HEK293 (cell line): Measurements from ENCODE around the gene STAC.

Experiments
- CTCF ChIA-PET: fragments of 350-600 bp; formaldehyde crosslinking; extraction: SDS; loops from one replicate; lab custom pipeline; 2021; ENCODE audit warnings: antibody characterized with exemption; lab: Yijun Ruan, JAX
- POLR2A ChIA-PET: fragments of 300-600 bp; formaldehyde crosslinking; extraction: SDS; loops from one replicate; lab custom pipeline; 2020; ENCODE audit warnings: antibody characterized with exemption, inconsistent platforms; lab: Yijun Ruan, JAX
- H3K27ac ChIP-seq: fragments of 200-500 bp; sonication (Bioruptor generic); 2 replicates; pipeline ENCODE4 v1.5.1; 2014; ENCODE audit warnings: low read depth, low read length, control low read depth, inconsistent platforms; ENCODE audit errors: extremely low read depth
- H3K36me3 ChIP-seq, 2 experiments: fragments of 200-500 bp in 1 of 2; sonication (Bioruptor generic) in 1 of 2; 1 replicate in 1 of 2; 2 replicates in 1 of 2; pipeline ENCODE4 v1.5.1; 2014 to 2017; ENCODE audit warnings: inconsistent platforms in 2 of 2, low read length in 2 of 2; ENCODE audit not compliant: control insufficient read depth in 2 of 2, insufficient read depth in 1 of 2
- H3K4me1 ChIP-seq: fragments of 200-500 bp; sonication (Bioruptor generic); 2 replicates; pipeline ENCODE4 v1.5.1; 2014; ENCODE audit warnings: mild to moderate bottlenecking, low read length, inconsistent platforms; ENCODE audit not compliant: control insufficient read depth, insufficient read depth
- H3K4me3 ChIP-seq: 2 replicates; pipeline ENCODE4 v1.5.1; 2011; ENCODE audit warnings: low read depth, mild to moderate bottlenecking, control low read depth, low read length, moderate library complexity
- H3K9me3 ChIP-seq: fragments of 200-500 bp; sonication (Bioruptor generic); 2 replicates; pipeline ENCODE4 v1.5.1; 2014; ENCODE audit warnings: low read depth, low read length, inconsistent platforms; ENCODE audit not compliant: control insufficient read depth, insufficient read depth
- GLI2 ChIP-seq: fragments of 450-650 bp; formaldehyde crosslinking; IDR thresholded peaks from 2 replicates; pipeline ENCODE4; 2017; ENCODE audit warnings: missing biosample characterization, missing genetic modification characterization, low read depth, borderline replicate concordance
- INSM2 ChIP-seq: fragments of 450-650 bp; formaldehyde crosslinking; IDR thresholded peaks from 2 replicates; pipeline ENCODE4 v1.5.1; 2016; ENCODE audit warnings: missing biosample characterization, missing genetic modification characterization
- KLF1 ChIP-seq: fragments of 450-650 bp; formaldehyde crosslinking; IDR thresholded peaks from 2 replicates; pipeline ENCODE4 v1.5.1; 2016; ENCODE audit warnings: missing biosample characterization, missing genetic modification characterization
- MZF1 ChIP-seq: fragments of 450-650 bp; formaldehyde crosslinking; IDR thresholded peaks from 2 replicates; pipeline ENCODE4 v1.5.1; 2017; ENCODE audit warnings: missing biosample characterization, missing genetic modification characterization, borderline replicate concordance
- PBX3 ChIP-seq: sonication (generic); formaldehyde crosslinking; IDR thresholded peaks from 2 replicates; pipeline ENCODE4 v1.8.1; 2022; ENCODE audit warnings: mild to moderate bottlenecking, moderate library complexity, missing genetic modification reagents
- PRDM2 ChIP-seq: fragments of 450-650 bp; formaldehyde crosslinking; IDR thresholded peaks from 2 replicates; pipeline ENCODE4 v1.5.1; 2016; ENCODE audit warnings: missing biosample characterization, missing genetic modification characterization, borderline replicate concordance
- ZBTB10 ChIP-seq: fragments of 450-650 bp; formaldehyde crosslinking; IDR thresholded peaks from 2 replicates; pipeline ENCODE4 v1.5.1; 2016; ENCODE audit warnings: missing biosample characterization, missing genetic modification characterization
- ZBTB26 ChIP-seq: fragments of 450-650 bp; formaldehyde crosslinking; optimal IDR thresholded peaks from 2 replicates; pipeline ENCODE3; 2016; ENCODE audit warnings: missing biosample characterization, mild to moderate bottlenecking, missing genetic modification characterization
- ZBTB49 ChIP-seq: fragments of 450-650 bp; formaldehyde crosslinking; IDR thresholded peaks from 2 replicates; pipeline ENCODE4 v1.5.1; 2016; ENCODE audit warnings: missing biosample characterization, missing genetic modification characterization, low read depth
- ZNF133 ChIP-seq: fragments of 450-650 bp; formaldehyde crosslinking; IDR thresholded peaks from 2 replicates; pipeline ENCODE4 v1.5.1; 2016; ENCODE audit warnings: missing biosample characterization, missing genetic modification characterization
- ZNF350 ChIP-seq: fragments of 450-650 bp; formaldehyde crosslinking; IDR thresholded peaks from 2 replicates; pipeline ENCODE4 v1.5.0; 2017; ENCODE audit warnings: missing biosample characterization, mild to moderate bottlenecking, missing genetic modification characterization
- ZNF354C ChIP-seq: fragments of 450-650 bp; formaldehyde crosslinking; IDR thresholded peaks from 2 replicates; pipeline ENCODE4 v1.5.1; 2016; ENCODE audit warnings: missing biosample characterization, missing genetic modification characterization, low read depth, borderline replicate concordance
- ZNF501 ChIP-seq: fragments of 450-650 bp; formaldehyde crosslinking; IDR thresholded peaks from 2 replicates; pipeline ENCODE4 v1.5.1; 2016; ENCODE audit warnings: missing biosample characterization, missing genetic modification characterization
- ZNF596 ChIP-seq: fragments of 450-650 bp; IDR thresholded peaks from 2 replicates; pipeline ENCODE4 v1.5.0; 2018; ENCODE audit warnings: missing biosample characterization, mild to moderate bottlenecking, missing genetic modification characterization, moderate library complexity
- ZNF624 ChIP-seq: fragments of 450-650 bp; formaldehyde crosslinking; IDR thresholded peaks from 2 replicates; pipeline ENCODE4 v1.5.1; 2017; ENCODE audit warnings: missing biosample characterization, missing genetic modification characterization

The STAC gene

GRCh38 chr3:36455406-36455805 lies 75.1 kb downstream of the STAC start (continued):
- no peak for TF ChIP-seq MZF1 (tag by site-specific recombination)
- TF ChIP-seq, all 188 proteins: peak for 0

- CTCF ChIA-PET: no interaction called here
- POLR2A ChIA-PET: no interaction called here
- Histone ChIP-seq H3K4me3 (no peak overlapping the region), H3K27ac (no peak overlapping the region), H3K9me3 (no peaks in the 10 kb centered on the region), H3K36me3 (no peaks in the 10 kb centered on the region), H3K4me1 (no peaks in the 10 kb centered on the region)
- TF ChIP-seq PBX3: no peak
- TF ChIP-seq ZNF624 (tag by site-specific recombination): no peak
- TF ChIP-seq INSM2: no peak
- no peak for TF ChIP-seq ZBTB26 (tag by site-specific recombination)
- no peak for TF ChIP-seq ZNF501 (tag by site-specific recombination)
- no peak for TF ChIP-seq ZBTB10 (tag by site-specific recombination)
- no peak for TF ChIP-seq ZNF350 (tag by site-specific recombination)
- no peak for TF ChIP-seq PRDM2 (tag by site-specific recombination)
- no peak for TF ChIP-seq ZNF596
These were observed 76.5 kb downstream of the STAC start for GRCh38 chr3:36456784-36457183.

- H3K27ac ChIP-seq: no peak overlapping the region
- no peak for TF ChIP-seq ZNF354C
- no peak for TF ChIP-seq ZBTB49 (tag by site-specific recombination)
- TF ChIP-seq ZNF133: no peak
- no peak for TF ChIP-seq GLI2 (tag by site-specific recombination)
- TF ChIP-seq KLF1 (tag by site-specific recombination): no peak
- ChIA-PET POLR2A (no interaction called here), CTCF (no interaction called here)
- H3K4me3 ChIP-seq: no peak overlapping the region
- H3K9me3 ChIP-seq: no peaks in the 10 kb centered on the region
- no peaks in the 10 kb centered on the region for H3K4me1 ChIP-seq
- no peaks in the 10 kb centered on the region for H3K36me3 ChIP-seq
These were observed 77.4 kb downstream of the STAC start for GRCh38 chr3:36457667-36458066.
